Measurements from ENCODE around the gene PKDREJ. TPM values are rescaled to one million over a fixed set of nuclear protein-coding genes. Genes with fewer than 3 reads are reported as not detected.

The PKDREJ gene
- total and polyA plus RNA-seq, 3 experiments from 2014 or later, result 0.03 TPM; not detected in 2

DNA sequence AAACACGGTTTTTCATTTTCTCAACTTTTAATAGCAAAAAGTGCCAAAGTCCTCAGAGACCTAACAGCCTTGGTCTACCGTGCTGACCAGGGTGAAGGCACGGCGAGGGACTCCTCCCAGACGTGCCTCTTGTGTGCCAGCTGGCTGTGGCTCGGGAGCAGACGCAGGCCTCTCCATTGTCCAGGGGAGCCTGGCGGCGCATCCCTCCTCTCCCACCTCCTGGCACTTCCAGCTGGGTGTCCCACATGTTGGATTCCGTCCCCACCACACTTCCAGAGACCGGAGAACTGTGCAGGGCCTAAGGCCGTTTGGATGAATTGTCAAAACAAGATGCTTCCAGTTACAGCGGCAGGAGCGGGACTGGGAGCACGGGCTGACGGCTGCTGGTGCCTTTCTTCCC is 24.6 kb downstream of the PKDREJ start:
- H3K9me3 ChIP-seq (ENCODE audit: low read length), result no peaks in the 10 kb centered on the region
- peaks cover 19% of the 10 kb centered on the region for H3K4me1 ChIP-seq (ENCODE audit: insufficient read depth, low read length)
- POLR2A ChIA-PET, result no interaction called here
- no peak overlapping the region for H3K27ac ChIP-seq (ENCODE audit: low read depth, low read length)
- peaks cover 12 to 23% (median 19%) of the 10 kb centered on the region in 3 donors for H3K4me1 Mint-ChIP-seq
- no peaks in the 10 kb centered on the region for H3K27me3 Mint-ChIP-seq
- no peak overlapping the region for H3K4me3 Mint-ChIP-seq
- peak overlapping the region in 2 of 8 donors; percentile 16 to 92 for H3K27ac Mint-ChIP-seq
- no peaks in the 10 kb centered on the region for H3K9me3 Mint-ChIP-seq
- no peaks in the 10 kb centered on the region for H3K27me3 ChIP-seq (ENCODE audit: insufficient read depth, low read length, poor library complexity, severe bottlenecking)
- CTCF ChIA-PET, result no interaction called here
- no peak overlapping the region for H3K4me3 ChIP-seq (ENCODE audit: low read length)
- no peak for DNase-seq
- no peaks in the 10 kb centered on the region for H3K36me3 ChIP-seq (ENCODE audit: insufficient read depth, low read length)
- peaks cover 0 to 40% (median 14%) of the 10 kb centered on the region in 3 donors for H3K36me3 Mint-ChIP-seq

DNA sequence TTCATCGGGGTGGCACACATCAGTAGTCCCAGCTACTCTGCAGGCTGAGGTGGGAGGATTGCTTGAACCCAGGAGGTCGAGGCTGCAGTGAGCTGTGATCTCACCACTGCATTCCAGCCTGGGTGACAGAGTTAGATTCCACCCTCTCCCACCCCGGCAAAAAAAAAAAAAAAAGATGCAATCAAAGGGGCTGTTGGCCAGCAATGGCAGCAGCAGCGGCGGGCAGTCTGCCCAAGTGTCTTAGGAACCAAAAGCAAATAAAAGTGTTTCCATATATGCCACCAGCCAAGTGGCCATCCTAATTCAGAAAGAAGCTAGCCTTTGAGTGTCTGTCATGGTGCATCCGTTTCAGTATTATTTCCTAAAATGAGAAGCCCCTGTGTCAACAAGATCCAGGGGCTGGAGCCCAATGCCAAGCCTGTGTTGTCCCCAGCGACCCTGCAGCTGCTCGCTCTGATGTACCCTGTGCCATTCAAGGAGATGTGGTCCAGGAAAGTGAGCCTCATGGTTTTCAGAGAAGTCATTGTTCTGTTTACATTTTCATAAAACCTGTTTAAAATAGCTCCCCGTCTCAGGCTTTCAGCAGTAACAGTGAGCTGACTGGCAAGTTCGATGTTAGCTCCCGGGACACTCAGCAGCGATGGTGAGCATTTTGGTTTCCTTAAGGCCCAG is 25.6 kb downstream of the PKDREJ start:
- peaks cover 12 to 23% (median 19%) of the 10 kb centered on the region in 3 donors for H3K4me1 Mint-ChIP-seq
- no peak for DNase-seq
- no peaks in the 10 kb centered on the region for H3K36me3 ChIP-seq (ENCODE audit: insufficient read depth, low read length)
- H3K27me3 Mint-ChIP-seq, result no peaks in the 10 kb centered on the region
- CTCF ChIA-PET, result no interaction called here
- H3K27ac Mint-ChIP-seq, result no peak overlapping the region
- H3K4me3 ChIP-seq (ENCODE audit: low read length), result no peak overlapping the region
- no peak overlapping the region for H3K27ac ChIP-seq (ENCODE audit: low read depth, low read length)
- no peaks in the 10 kb centered on the region for H3K9me3 ChIP-seq (ENCODE audit: low read length)
- H3K4me1 ChIP-seq (ENCODE audit: insufficient read depth, low read length), result peaks cover 19% of the 10 kb centered on the region
- POLR2A ChIA-PET, result no interaction called here
- H3K27me3 ChIP-seq (ENCODE audit: insufficient read depth, low read length, poor library complexity, severe bottlenecking), result no peaks in the 10 kb centered on the region
- H3K9me3 Mint-ChIP-seq, result no peaks in the 10 kb centered on the region
- peaks cover 0 to 33% (median 14%) of the 10 kb centered on the region in 3 donors for H3K36me3 Mint-ChIP-seq
- no peak overlapping the region for H3K4me3 Mint-ChIP-seq

DNA sequence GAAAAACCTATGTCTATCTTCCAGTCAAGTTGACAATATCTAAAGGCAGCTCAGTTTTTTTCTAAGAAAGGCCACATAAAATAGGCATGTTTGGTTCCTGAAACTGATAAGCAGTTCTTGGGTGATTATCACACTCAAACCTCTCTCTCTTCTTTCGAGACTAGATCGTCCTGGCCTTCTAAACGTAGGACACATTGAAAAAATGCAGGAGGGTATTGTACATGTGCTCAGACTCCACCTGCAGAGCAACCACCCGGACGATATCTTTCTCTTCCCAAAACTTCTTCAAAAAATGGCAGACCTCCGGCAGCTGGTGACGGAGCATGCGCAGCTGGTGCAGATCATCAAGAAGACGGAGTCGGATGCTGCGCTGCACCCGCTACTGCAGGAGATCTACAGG is 28.2 kb downstream of the PKDREJ start:
- DNase-seq, result no peak
- Histone ChIP-seq H3K4me3 (ENCODE audit: low read length) (no peak overlapping the region), H3K9me3 (ENCODE audit: low read length) (no peaks in the 10 kb centered on the region), H3K27me3 (ENCODE audit: insufficient read depth, low read length, poor library complexity, severe bottlenecking) (no peaks in the 10 kb centered on the region), H3K36me3 (ENCODE audit: insufficient read depth, low read length) (no peaks in the 10 kb centered on the region), H3K27ac (ENCODE audit: low read depth, low read length) (no peak overlapping the region), H3K4me1 (ENCODE audit: insufficient read depth, low read length) (peaks cover 8% of the 10 kb centered on the region)
- no peak overlapping the region for H3K4me3 Mint-ChIP-seq
- peaks cover 0 to 39% (median 14%) of the 10 kb centered on the region in 3 donors for H3K36me3 Mint-ChIP-seq
- peaks cover 8 to 15% (median 11%) of the 10 kb centered on the region in 3 donors for H3K4me1 Mint-ChIP-seq
- CTCF ChIA-PET, result no interaction called here
- H3K9me3 Mint-ChIP-seq, result no peaks in the 10 kb centered on the region
- POLR2A ChIA-PET, result interaction anchor here (1.0 kb wide), 1 partner anchor 15 kb away, joined by 3 read pairs; the partner anchor contains the start of gene CDPF1
- no peaks in the 10 kb centered on the region for H3K27me3 Mint-ChIP-seq
- peak overlapping the region in 1 of 8 donors; percentile 71 for H3K27ac Mint-ChIP-seq

DNA sequence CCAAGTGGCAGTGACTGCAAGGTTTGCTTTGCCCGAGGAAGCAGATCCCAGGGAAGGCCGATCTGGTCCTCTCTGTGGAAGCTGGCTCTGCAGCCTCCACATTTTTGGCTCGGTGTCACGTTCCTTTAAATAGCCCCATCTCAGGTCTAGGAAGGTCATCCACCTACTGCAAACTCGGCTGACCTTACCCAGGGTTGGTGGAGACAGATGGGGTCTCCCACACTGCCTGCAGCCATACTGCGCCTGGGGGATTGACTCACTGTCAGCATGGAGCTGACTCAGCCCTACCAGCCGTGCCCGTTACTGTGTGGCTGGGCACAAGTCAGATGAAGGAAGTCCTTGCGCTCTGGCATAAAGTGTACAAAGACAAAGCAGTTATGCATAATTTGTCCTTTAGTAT is 29.9 kb downstream of the PKDREJ start:
- CTCF ChIA-PET, result no interaction called here
- peaks cover 0 to 38% (median 14%) of the 10 kb centered on the region in 3 donors for H3K36me3 Mint-ChIP-seq

DNA sequence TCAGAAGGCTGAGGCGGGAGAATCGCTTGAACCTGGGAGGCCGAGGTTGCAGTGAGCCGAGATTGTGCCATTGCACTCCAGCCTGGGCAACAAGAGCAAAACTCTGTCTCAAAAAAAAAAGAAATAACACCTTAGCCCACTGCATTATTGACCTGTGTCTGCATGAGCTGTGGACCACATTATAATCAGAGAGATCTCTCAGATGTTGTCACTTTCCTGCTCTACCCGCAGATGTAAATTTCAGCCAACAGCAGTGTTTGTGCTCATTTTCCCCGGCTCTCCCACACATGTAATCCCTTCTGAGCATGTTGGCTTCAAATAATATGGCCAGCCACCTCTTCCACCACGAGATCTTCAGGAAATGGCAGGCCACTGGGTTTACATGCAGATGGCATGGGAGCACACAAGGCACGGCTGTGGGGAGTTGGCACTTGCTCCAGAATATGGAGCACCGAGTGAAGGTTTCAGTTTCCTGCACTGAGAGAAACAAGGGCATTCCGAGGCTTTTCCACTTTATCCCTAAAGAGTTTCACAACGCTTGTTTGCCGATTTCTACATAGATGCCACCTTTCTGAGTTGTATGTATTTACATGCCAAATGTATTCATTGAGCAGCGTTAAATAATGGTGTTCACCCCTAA is 32.8 kb downstream of the PKDREJ start:
- H3K4me1 Mint-ChIP-seq, result no peaks in the 10 kb centered on the region
- H3K36me3 ChIP-seq (ENCODE audit: insufficient read depth, low read length), result no peaks in the 10 kb centered on the region
- H3K4me1 ChIP-seq (ENCODE audit: insufficient read depth, low read length), result no peaks in the 10 kb centered on the region
- no peak overlapping the region for H3K4me3 ChIP-seq (ENCODE audit: low read length)
- CTCF ChIA-PET, result no interaction called here
- POLR2A ChIA-PET, result no interaction called here
- no peak overlapping the region for H3K27ac ChIP-seq (ENCODE audit: low read depth, low read length)
- peaks cover 4 to 19% (median 12%) of the 10 kb centered on the region in 3 donors for H3K36me3 Mint-ChIP-seq
- DNase-seq, result no peak
- H3K27me3 Mint-ChIP-seq, result no peaks in the 10 kb centered on the region
- no peaks in the 10 kb centered on the region for H3K27me3 ChIP-seq (ENCODE audit: insufficient read depth, low read length, poor library complexity, severe bottlenecking)
- no peak overlapping the region for H3K4me3 Mint-ChIP-seq
- H3K27ac Mint-ChIP-seq, result no peak overlapping the region
- H3K9me3 Mint-ChIP-seq, result no peaks in the 10 kb centered on the region
- H3K9me3 ChIP-seq (ENCODE audit: low read length), result no peaks in the 10 kb centered on the region

More for the DNA sequence above, 29.9 kb downstream of the PKDREJ start:
- H3K27me3 Mint-ChIP-seq, result no peaks in the 10 kb centered on the region
- no peak for DNase-seq
- Histone ChIP-seq H3K36me3 (ENCODE audit: insufficient read depth, low read length) (no peaks in the 10 kb centered on the region), H3K27ac (ENCODE audit: low read depth, low read length) (no peak overlapping the region), H3K27me3 (ENCODE audit: insufficient read depth, low read length, poor library complexity, severe bottlenecking) (no peaks in the 10 kb centered on the region), H3K4me1 (ENCODE audit: insufficient read depth, low read length) (no peaks in the 10 kb centered on the region), H3K4me3 (ENCODE audit: low read length) (no peak overlapping the region), H3K9me3 (ENCODE audit: low read length) (no peaks in the 10 kb centered on the region)
- POLR2A ChIA-PET, result no interaction called here
- no peak overlapping the region for H3K4me3 Mint-ChIP-seq
- no peaks in the 10 kb centered on the region for H3K9me3 Mint-ChIP-seq
- no peak overlapping the region for H3K27ac Mint-ChIP-seq
- peaks cover 0 to 2% (median 0%) of the 10 kb centered on the region in 3 donors for H3K4me1 Mint-ChIP-seq

DNA sequence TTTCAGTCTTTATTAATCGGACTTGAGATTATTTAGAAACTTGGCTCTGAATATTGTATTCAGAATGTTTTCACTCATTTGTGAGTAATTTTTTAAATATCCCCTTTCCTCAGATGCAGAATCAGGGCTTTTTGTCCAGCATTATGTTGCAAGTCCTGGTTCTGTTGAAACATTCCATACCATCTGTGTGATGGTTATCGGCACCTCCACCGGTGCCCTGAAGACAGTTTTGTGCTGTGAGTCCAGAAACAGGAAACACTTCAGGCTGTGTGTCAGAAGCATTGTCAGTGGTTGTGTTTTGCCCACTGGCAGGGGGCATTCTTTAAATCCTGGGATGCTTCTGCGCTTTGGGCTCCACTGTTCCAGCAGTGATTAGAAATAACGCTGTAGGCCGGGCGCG is 33.4 kb downstream of the PKDREJ start:
- Histone ChIP-seq H3K4me1 (ENCODE audit: insufficient read depth, low read length) (no peaks in the 10 kb centered on the region), H3K36me3 (ENCODE audit: insufficient read depth, low read length) (no peaks in the 10 kb centered on the region), H3K9me3 (ENCODE audit: low read length) (no peaks in the 10 kb centered on the region), H3K27me3 (ENCODE audit: insufficient read depth, low read length, poor library complexity, severe bottlenecking) (no peaks in the 10 kb centered on the region), H3K4me3 (ENCODE audit: low read length) (no peak overlapping the region), H3K27ac (ENCODE audit: low read depth, low read length) (no peak overlapping the region)
- Mint-ChIP-seq H3K27me3 (peaks cover 0 to 2% of the 10 kb centered on the region in 2 donors), H3K4me1 (no peaks in the 10 kb centered on the region), H3K36me3 (peaks cover 4 to 15% (median 7%) of the 10 kb centered on the region in 3 donors), H3K27ac (no peak overlapping the region), H3K4me3 (no peak overlapping the region), H3K9me3 (no peaks in the 10 kb centered on the region)
- DNase-seq, result no peak
- ChIA-PET POLR2A (no interaction called here), CTCF (no interaction called here)

DNA sequence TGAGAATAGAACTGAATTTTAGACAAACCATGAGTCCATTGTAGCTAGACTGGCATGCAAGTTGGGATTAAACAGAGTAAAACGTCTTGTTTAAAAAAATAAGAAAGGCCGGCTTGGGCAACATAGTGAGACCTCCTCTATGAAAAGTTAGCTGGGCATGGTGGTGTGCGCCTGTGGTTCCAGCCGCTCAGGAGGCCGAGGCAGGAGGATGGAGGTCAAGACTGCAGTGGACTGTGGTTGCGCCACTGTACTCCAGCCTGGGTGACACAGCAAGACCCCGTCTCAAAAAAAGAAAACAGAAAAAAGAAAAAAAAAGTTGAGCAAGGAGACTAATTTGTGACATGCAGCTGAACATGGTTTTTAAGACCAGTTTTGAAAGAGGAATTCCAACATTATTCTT is 36.6 kb downstream of the PKDREJ start:
- H3K9me3 ChIP-seq (ENCODE audit: low read length), result no peaks in the 10 kb centered on the region
- POLR2A ChIA-PET, result no interaction called here
- H3K27ac ChIP-seq (ENCODE audit: low read depth, low read length), result no peak overlapping the region
- H3K36me3 ChIP-seq (ENCODE audit: insufficient read depth, low read length), result peaks cover 6% of the 10 kb centered on the region
- H3K27ac Mint-ChIP-seq, result peak overlapping the region in 1 of 8 donors; percentile 89
- H3K4me3 ChIP-seq (ENCODE audit: low read length), result no peak overlapping the region
- H3K36me3 Mint-ChIP-seq, result peaks cover 4 to 17% (median 11%) of the 10 kb centered on the region in 3 donors
- H3K27me3 Mint-ChIP-seq, result peaks cover 0 to 2% of the 10 kb centered on the region in 2 donors
- H3K4me1 ChIP-seq (ENCODE audit: insufficient read depth, low read length), result no peaks in the 10 kb centered on the region
- no peaks in the 10 kb centered on the region for H3K27me3 ChIP-seq (ENCODE audit: insufficient read depth, low read length, poor library complexity, severe bottlenecking)
- DNase-seq, result no peak
- H3K9me3 Mint-ChIP-seq, result no peaks in the 10 kb centered on the region
- CTCF ChIA-PET, result no interaction called here
- no peaks in the 10 kb centered on the region for H3K4me1 Mint-ChIP-seq
- no peak overlapping the region for H3K4me3 Mint-ChIP-seq

DNA sequence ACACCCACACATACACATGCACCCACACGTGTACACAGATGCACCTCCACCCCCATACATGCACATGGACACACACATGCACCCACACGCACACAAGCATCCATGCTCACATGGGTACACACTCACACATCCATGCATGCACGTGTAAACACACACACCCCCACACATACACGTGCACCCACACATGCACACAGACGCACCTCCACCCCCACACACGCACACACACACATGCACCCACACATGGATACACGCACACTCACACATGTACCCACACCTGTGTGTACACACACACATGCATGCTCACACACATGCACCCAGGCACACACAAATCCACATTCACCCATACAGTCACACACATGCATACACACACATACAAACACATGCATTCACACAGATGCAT is 37.5 kb downstream of the PKDREJ start:
- no peak for DNase-seq
- H3K27me3 Mint-ChIP-seq, result peaks cover 0 to 2% of the 10 kb centered on the region in 2 donors
- H3K27ac ChIP-seq (ENCODE audit: low read depth, low read length), result no peak overlapping the region
- H3K4me3 Mint-ChIP-seq, result no peak overlapping the region
- peaks cover 4 to 20% (median 11%) of the 10 kb centered on the region in 3 donors for H3K36me3 Mint-ChIP-seq
- no peaks in the 10 kb centered on the region for H3K4me1 Mint-ChIP-seq
- no peaks in the 10 kb centered on the region for H3K4me1 ChIP-seq (ENCODE audit: insufficient read depth, low read length)
- H3K9me3 Mint-ChIP-seq, result no peaks in the 10 kb centered on the region
- H3K27ac Mint-ChIP-seq, result peak overlapping the region in 3 of 8 donors; percentile 33 to 54 (median 45)
- POLR2A ChIA-PET, result no interaction called here
- no peaks in the 10 kb centered on the region for H3K9me3 ChIP-seq (ENCODE audit: low read length)
- CTCF ChIA-PET, result no interaction called here
- H3K27me3 ChIP-seq (ENCODE audit: insufficient read depth, low read length, poor library complexity, severe bottlenecking), result no peaks in the 10 kb centered on the region
- no peak overlapping the region for H3K4me3 ChIP-seq (ENCODE audit: low read length)
- peaks cover 6% of the 10 kb centered on the region for H3K36me3 ChIP-seq (ENCODE audit: insufficient read depth, low read length)
